Mesenchymal stem cell (in vitro differentiated cells and primary cell): ENCODE measurements around the gene AP1M1.

ENCODE experiments used
- DNase-seq: peaks from one replicate; pipeline ENCODE4 v3.0.0-alpha.2; 2013
- H2AFZ ChIP-seq: one replicate; pipeline ENCODE4 v1.6.1; 2013; ENCODE audit warnings: low read depth, mild to moderate bottlenecking, control low read depth, inconsistent platforms, low read length, moderate library complexity
- H2AK5ac ChIP-seq: 2 replicates; pipeline ENCODE4 v1.6.1; 2013; ENCODE audit warnings: low read length, moderate library complexity, mild to moderate bottlenecking, inconsistent platforms; ENCODE audit not compliant: severe bottlenecking
- H2BK120ac ChIP-seq: one replicate; pipeline ENCODE4 v1.6.1; 2013; ENCODE audit warnings: low read depth, mild to moderate bottlenecking, inconsistent platforms, low read length, moderate library complexity
- H2BK12ac ChIP-seq, 2 experiments: one replicate each; pipeline ENCODE4 v1.6.1; 2013; ENCODE audit warnings: inconsistent platforms in 2 of 2, low read length in 2 of 2, mild to moderate bottlenecking in 2 of 2, moderate library complexity in 2 of 2, control low read depth in 1 of 2
- H2BK15ac ChIP-seq: one replicate; pipeline ENCODE4 v1.6.1; 2013; ENCODE audit warnings: mild to moderate bottlenecking, low read depth, inconsistent platforms; ENCODE audit not compliant: poor library complexity, severe bottlenecking
- H2BK5ac ChIP-seq: 2 replicates; pipeline ENCODE4 v1.6.1; 2013; ENCODE audit warnings: low read depth, mild to moderate bottlenecking, low read length, control low read depth, inconsistent platforms; ENCODE audit not compliant: poor library complexity, severe bottlenecking
- H3K14ac ChIP-seq, 2 experiments: one replicate each; pipeline ENCODE4 v1.6.1; 2013; ENCODE audit warnings: inconsistent platforms in 2 of 2, low read length in 2 of 2, control low read depth in 1 of 2, mild to moderate bottlenecking in 1 of 2, moderate library complexity in 1 of 2
- H3K18ac ChIP-seq, 2 experiments: one replicate each; pipeline ENCODE4 v1.6.1; 2013; ENCODE audit warnings: inconsistent platforms in 2 of 2, low read length in 2 of 2, control low read depth in 1 of 2, low read depth in 1 of 2, mild to moderate bottlenecking in 1 of 2
- H3K23ac ChIP-seq, 2 experiments: one replicate each; pipeline ENCODE4 v1.6.1; 2013; ENCODE audit warnings: inconsistent platforms in 2 of 2, low read length in 2 of 2, mild to moderate bottlenecking in 2 of 2, moderate library complexity in 2 of 2, control low read depth in 1 of 2
- H3K27ac ChIP-seq: 2 replicates; pipeline ENCODE4 v1.5.1; 2013; ENCODE audit warnings: mild to moderate bottlenecking, moderate library complexity, low read length, control low read depth, inconsistent platforms; ENCODE audit not compliant: poor library complexity, severe bottlenecking
- H3K27me3 ChIP-seq, 2 experiments: 2 replicates each; pipeline versions ENCODE4 v1.6.1 to v1.7.0; 2013; ENCODE audit warnings: low read length in 2 of 2, mild to moderate bottlenecking in 2 of 2, moderate library complexity in 2 of 2, control low read depth in 1 of 2, inconsistent platforms in 1 of 2; ENCODE audit not compliant: control insufficient read depth in 1 of 2, insufficient read depth in 1 of 2
- H3K36me3 ChIP-seq, 2 experiments: 2 replicates each; pipeline versions ENCODE4 v1.6.1 to v1.7.0; 2013; ENCODE audit warnings: low read length in 2 of 2, control low read depth in 1 of 2, inconsistent platforms in 1 of 2, low read depth in 1 of 2, mild to moderate bottlenecking in 1 of 2; ENCODE audit not compliant: insufficient read depth in 2 of 2, control insufficient read depth in 1 of 2
- H3K4ac ChIP-seq, 2 experiments: one replicate each; pipeline ENCODE4 v1.6.1; 2013; ENCODE audit warnings: inconsistent platforms in 2 of 2, low read length in 2 of 2, mild to moderate bottlenecking in 2 of 2, moderate library complexity in 2 of 2, control low read depth in 1 of 2, low read depth in 1 of 2
- H3K4me1 ChIP-seq: 2 replicates; pipeline ENCODE4 v1.6.1; 2013; ENCODE audit warnings: low read depth, low read length, control low read depth; ENCODE audit not compliant: control insufficient read depth, insufficient read depth
- H3K4me2 ChIP-seq: 2 replicates; pipeline ENCODE4 v1.6.1; 2013; ENCODE audit warnings: low read length, mild to moderate bottlenecking, inconsistent platforms; ENCODE audit not compliant: poor library complexity, severe bottlenecking
- H3K4me3 ChIP-seq, 2 experiments: 2 replicates each; pipeline versions ENCODE4 v1.5.1 to v1.7.0; 2013; ENCODE audit warnings: low read length in 2 of 2, mild to moderate bottlenecking in 2 of 2, control low read depth in 1 of 2, low read depth in 1 of 2; ENCODE audit not compliant: insufficient read depth in 1 of 2
- H3K79me1 ChIP-seq: replicated peaks from 2 replicates; pipeline ENCODE4 v1.6.1; 2013; ENCODE audit warnings: mild to moderate bottlenecking, control low read depth, low read length, inconsistent platforms; ENCODE audit not compliant: poor library complexity, severe bottlenecking
- H3K9ac ChIP-seq: 2 replicates; pipeline ENCODE4 v1.7.0; 2013; ENCODE audit warnings: mild to moderate bottlenecking, low read length, moderate library complexity
- H3K9me3 ChIP-seq: 2 replicates; pipeline ENCODE4 v1.7.0; 2013; ENCODE audit warnings: mild to moderate bottlenecking, low read length; ENCODE audit not compliant: control insufficient read depth
- H4K8ac ChIP-seq: one replicate; pipeline ENCODE4 v1.6.1; 2013; ENCODE audit warnings: inconsistent platforms, mild to moderate bottlenecking, low read length, moderate library complexity
- H4K91ac ChIP-seq: one replicate; pipeline ENCODE4 v1.6.1; 2013; ENCODE audit warnings: mild to moderate bottlenecking, low read length, inconsistent platforms
- WGBS: methylation state at CpG from one replicate; pipeline ENCODE4 v1.1.7; 2013; ENCODE audit warnings: mixed read lengths; 5-methylcytosine and 5-hydroxymethylcytosine counted together

The AP1M1 gene

DNA sequence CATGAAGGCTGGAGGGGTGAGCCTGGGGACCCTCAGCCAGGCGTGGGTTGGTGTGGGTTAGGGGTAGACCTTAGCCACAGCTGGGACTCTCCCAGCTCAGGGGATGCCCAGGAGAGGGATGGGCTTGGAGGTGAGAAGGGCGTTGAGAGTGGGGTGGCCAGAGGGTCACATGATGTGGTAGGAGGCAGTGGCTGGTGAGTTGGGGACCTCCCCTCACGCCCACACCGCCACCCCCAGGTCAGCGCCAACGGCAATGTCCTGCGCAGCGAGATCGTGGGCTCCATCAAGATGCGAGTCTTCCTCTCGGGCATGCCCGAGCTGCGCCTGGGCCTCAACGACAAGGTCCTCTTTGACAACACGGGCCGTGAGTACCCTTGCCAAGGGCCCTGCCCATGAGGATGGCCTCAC is 28.5 kb downstream of the AP1M1 start:
- Histone ChIP-seq H3K4me1 (peaks cover 2% of the 10 kb centered on the region), H2BK15ac (no peak overlapping the region), H3K9me3 (peaks cover 26% of the 10 kb centered on the region), H2AK5ac (no peak overlapping the region), H3K14ac (no peak overlapping the region), H3K27ac (no peak overlapping the region), H3K36me3 (peaks cover 85 to 96% of the 10 kb centered on the region in 2 experiments), H3K23ac (no peak overlapping the region), H4K8ac (no peak overlapping the region), H3K4me3 (no peak overlapping the region), H3K27me3 (no peaks in the 10 kb centered on the region), H2AFZ (no peak overlapping the region), H4K91ac (no peak overlapping the region), H3K79me1 (peaks cover 48% of the 10 kb centered on the region), H3K18ac (no peak overlapping the region), H3K4me2 (no peak overlapping the region), H3K9ac (no peak overlapping the region), H2BK5ac (no peak overlapping the region), H3K4ac (no peak overlapping the region), H2BK120ac (no peak overlapping the region), H2BK12ac (no peak overlapping the region)
- 94% methylated on average over 16 of the region's 16 CpGs for WGBS
- no peak for DNase-seq

DNA sequence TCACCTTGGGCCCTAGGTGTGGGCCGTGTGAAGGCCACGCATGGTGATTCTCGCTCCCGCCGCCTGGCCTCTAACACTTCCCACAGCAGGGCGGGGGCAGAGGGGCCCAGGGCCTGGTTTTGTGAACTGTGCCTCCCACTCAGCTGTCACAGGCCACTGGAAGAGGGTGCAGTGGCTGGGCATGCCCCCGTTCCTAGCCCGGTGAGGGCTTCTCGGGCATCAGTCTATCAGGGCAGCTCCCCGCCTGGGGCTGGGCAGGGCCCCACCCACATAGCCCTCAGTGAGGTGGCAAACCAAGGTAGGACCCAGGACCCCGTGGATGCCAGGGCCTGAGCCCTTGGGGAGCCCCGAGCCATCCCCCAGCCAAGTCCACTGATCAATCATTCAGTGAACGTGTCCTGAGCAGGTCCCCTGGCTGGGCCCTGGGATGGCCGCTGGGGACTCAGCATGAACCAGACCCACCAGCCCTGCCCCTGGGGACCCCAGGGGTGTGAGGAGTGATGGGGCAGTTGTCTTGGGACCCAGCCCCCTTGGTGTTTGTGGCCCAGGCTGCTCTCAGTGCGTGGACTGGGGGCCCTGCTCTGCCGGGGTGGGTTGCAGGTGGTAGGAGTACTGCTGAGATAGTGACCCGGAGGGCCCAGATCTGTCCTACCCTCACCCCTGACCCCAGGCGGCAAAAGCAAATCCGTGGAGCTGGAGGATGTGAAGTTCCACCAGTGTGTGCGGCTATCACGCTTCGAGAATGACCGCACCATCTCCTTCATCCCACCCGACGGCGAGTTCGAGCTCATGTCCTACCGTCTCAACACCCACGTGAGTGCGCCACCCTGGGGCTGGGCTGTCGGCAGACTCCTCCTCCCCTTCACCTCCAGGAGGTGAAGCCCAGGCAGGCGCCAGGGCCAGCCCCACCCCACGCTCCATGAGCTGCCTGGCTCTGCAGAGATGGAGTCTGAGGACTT is 29.4 kb downstream of the AP1M1 start:
- Histone ChIP-seq H2BK120ac (no peak overlapping the region), H2BK12ac (no peak overlapping the region), H3K4me1 (peaks cover 2% of the 10 kb centered on the region), H3K23ac (no peak overlapping the region), H3K14ac (no peak overlapping the region), H4K8ac (no peak overlapping the region), H3K9me3 (peaks cover 18% of the 10 kb centered on the region), H4K91ac (no peak overlapping the region), H3K36me3 (peaks cover 88 to 96% of the 10 kb centered on the region in 2 experiments), H3K18ac (no peak overlapping the region), H3K9ac (no peak overlapping the region), H3K4me3 (no peak overlapping the region), H3K79me1 (peaks cover 50% of the 10 kb centered on the region), H2AK5ac (no peak overlapping the region), H2AFZ (no peak overlapping the region), H2BK5ac (no peak overlapping the region), H3K4me2 (no peak overlapping the region), H3K4ac (no peak overlapping the region), H3K27ac (no peak overlapping the region), H3K27me3 (no peaks in the 10 kb centered on the region), H2BK15ac (no peak overlapping the region)
- DNase-seq = no peak
- 90% methylated on average over 33 of the region's 33 CpGs for WGBS

DNA sequence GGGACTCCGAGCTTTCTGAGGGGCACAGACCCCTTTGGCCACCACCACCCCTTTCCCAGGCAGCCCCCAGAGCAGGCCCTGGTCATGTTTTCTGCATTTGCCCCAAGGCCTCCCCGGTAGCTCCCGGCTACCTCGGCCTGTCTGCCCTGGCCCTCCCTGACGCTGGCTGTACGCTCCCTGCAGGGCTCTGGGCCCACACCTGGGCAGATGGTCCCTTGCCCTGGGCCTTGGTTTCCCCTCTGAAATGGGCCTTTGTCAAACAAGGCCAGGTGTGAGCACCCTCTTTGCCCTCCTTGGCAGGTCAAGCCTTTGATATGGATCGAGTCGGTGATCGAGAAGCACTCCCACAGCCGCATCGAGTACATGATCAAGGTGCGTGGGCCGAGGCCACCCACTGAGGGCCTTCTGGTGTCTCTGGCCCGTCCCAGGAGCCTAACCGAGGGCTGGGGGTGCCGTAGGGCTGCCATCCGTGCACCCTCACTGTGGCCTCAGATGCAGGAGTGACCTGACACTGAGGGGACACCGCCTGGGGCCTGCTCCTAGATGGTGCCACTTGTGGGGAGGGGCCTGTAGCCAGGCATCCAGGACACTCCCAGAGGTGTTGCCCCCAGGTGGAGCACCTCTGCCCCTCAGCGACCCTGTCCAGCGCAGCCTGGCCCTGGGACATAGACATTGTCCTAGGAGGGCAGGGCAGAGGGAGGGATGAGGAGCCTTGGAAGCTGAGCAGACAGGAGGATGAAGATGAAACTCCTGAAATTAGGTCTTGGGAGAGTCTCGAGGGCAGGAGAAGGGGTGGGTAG is 30.3 kb downstream of the AP1M1 start:
- Histone ChIP-seq H3K4me2 (no peak overlapping the region), H3K23ac (no peak overlapping the region), H3K79me1 (peaks cover 49% of the 10 kb centered on the region), H2BK120ac (no peak overlapping the region), H3K14ac (no peak overlapping the region), H2BK15ac (no peak overlapping the region), H3K9ac (no peak overlapping the region), H2AFZ (no peak overlapping the region), H2BK5ac (no peak overlapping the region), H3K27ac (no peak overlapping the region), H3K27me3 (no peaks in the 10 kb centered on the region), H4K91ac (no peak overlapping the region), H3K18ac (no peak overlapping the region), H2BK12ac (no peak overlapping the region), H3K4me1 (peaks cover 2% of the 10 kb centered on the region), H3K9me3 (peaks cover 9% of the 10 kb centered on the region), H3K36me3 (peaks cover 90 to 96% of the 10 kb centered on the region in 2 experiments), H2AK5ac (no peak overlapping the region), H4K8ac (no peak overlapping the region), H3K4ac (no peak overlapping the region), H3K4me3 (no peak overlapping the region)
- WGBS = 93% methylated on average over 21 of the region's 21 CpGs
- no peak for DNase-seq
